OCI-LY1 (cell line): ENCODE data around the gene FGGY.

Source experiments
- EZH2 ChIP-seq: fragments of 200-600 bp; sonication (generic), shearing (Covaris generic); IDR thresholded peaks from 2 replicates; pipeline ENCODE4 v1.8.0; 2017; ENCODE audit warnings: borderline replicate concordance, mixed run types, mild to moderate bottlenecking, antibody characterized with exemption, low read length, moderate library complexity, mixed read lengths
- TF ChIP-seq, protein P1 (sequence below): fragments of 200-600 bp; sonication (generic), shearing (Covaris generic); IDR thresholded peaks from 2 replicates; pipeline ENCODE4 v1.5.1; 2017; ENCODE audit warnings: mild to moderate bottlenecking, antibody characterized with exemption, low read length, moderate library complexity, mixed read lengths

DNA sequence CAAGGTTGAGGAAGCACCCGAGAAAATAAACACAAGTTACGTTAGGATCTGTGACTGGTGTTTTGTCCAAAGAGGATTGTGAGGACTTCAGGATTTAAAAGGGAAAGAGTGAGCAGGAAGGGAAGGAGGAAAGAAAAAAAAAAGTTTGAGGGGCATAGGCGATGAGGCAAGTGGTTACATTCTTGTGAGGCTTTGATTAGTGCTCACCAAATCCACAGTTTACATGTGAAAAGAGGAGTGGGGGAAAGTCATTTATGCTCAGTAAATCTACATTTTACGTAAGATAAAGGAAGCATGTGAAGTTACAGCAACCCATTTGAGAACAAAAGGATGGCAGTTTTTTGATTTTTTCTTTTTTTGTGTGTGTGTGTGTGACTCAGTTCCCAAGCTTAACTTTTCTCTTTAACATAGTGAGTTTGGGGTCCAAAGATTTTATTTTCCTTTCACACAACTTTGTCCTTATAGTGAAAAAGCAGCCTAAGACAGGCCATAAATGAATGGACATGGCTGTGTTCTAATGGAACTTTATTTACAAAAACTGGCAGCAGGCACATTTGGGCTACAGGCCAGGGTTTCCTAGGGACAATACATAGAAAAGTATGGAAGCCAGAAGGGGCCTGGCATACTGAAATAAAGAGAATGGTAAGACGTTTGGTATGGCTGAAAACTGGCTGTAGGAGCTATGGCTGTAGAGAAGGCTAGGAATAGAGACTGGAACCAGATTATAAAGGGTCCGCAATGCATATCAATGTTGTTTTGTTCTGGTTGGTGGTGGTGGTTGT is 121.7 kb downstream of the FGGY start:
- TF ChIP-seq, protein P1, sequence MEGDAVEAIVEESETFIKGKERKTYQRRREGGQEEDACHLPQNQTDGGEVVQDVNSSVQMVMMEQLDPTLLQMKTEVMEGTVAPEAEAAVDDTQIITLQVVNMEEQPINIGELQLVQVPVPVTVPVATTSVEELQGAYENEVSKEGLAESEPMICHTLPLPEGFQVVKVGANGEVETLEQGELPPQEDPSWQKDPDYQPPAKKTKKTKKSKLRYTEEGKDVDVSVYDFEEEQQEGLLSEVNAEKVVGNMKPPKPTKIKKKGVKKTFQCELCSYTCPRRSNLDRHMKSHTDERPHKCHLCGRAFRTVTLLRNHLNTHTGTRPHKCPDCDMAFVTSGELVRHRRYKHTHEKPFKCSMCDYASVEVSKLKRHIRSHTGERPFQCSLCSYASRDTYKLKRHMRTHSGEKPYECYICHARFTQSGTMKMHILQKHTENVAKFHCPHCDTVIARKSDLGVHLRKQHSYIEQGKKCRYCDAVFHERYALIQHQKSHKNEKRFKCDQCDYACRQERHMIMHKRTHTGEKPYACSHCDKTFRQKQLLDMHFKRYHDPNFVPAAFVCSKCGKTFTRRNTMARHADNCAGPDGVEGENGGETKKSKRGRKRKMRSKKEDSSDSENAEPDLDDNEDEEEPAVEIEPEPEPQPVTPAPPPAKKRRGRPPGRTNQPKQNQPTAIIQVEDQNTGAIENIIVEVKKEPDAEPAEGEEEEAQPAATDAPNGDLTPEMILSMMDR = no peak
- no peak for TF ChIP-seq EZH2
